Measurements from ENCODE around the gene SYT13. TPM values are rescaled to one million over a fixed set of nuclear protein-coding genes. Genes with fewer than 3 reads are reported as not detected.

The SYT13 gene
- polyA plus RNA-seq, 1 donor (not counting 4 experiments of a cell fraction or from before 2014, with no cell fraction given), result not detected

DNA sequence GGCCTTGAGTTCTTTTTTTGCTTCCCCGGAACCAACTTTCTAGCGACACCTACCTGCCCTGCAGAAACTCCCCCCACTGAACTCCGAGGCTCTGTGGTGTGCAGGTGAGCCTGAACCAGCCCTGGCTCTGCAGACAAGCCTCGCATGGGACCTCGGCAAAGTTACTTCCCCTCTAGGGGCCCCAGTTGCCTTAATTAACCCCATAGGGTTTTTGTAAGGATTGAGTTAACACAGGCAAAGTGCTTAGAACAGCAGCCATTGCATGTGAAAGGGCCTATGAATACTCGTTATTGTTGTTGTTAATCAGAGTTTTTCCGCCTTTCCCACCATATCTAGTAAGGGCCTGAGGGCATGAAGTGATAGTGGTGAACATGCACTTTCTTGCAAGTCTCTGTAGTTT, 12.6 kb upstream of the SYT13 start:
- Histone ChIP-seq H3K27ac (ENCODE audit: control insufficient read depth, insufficient read depth, low read length) (no peak overlapping the region), H3K9me1 (ENCODE audit: control insufficient read depth, extremely low read depth, insufficient read depth, low read length) (no peaks in the 10 kb centered on the region), H3K4me2 (ENCODE audit: control insufficient read depth, extremely low read depth, insufficient read depth, low read depth, low read length) (no peak overlapping the region), H3K36me3 (ENCODE audit: control insufficient read depth in 2 of 2, extremely low read depth in 1 of 2, insufficient read depth in 2 of 2, low read length in 2 of 2) (no peaks in the 10 kb centered on the region), H3K4me1 (ENCODE audit: control insufficient read depth, extremely low read depth, insufficient read depth, low read length) (no peaks in the 10 kb centered on the region), H3K4me3 (ENCODE audit: control insufficient read depth in 2 of 3, extremely low read depth in 1 of 3, insufficient read depth in 2 of 3, low read depth in 1 of 3, low read length in 3 of 3) (no peak overlapping the region), H3K79me2 (ENCODE audit: control insufficient read depth, insufficient read depth, low read length) (no peaks in the 10 kb centered on the region), H3K9ac (ENCODE audit: control insufficient read depth, extremely low read depth, insufficient read depth, low read length) (no peak overlapping the region), H3K9me3 (ENCODE audit: control insufficient read depth, low read depth, low read length) (no peaks in the 10 kb centered on the region), H4K20me1 (ENCODE audit: control insufficient read depth, extremely low read depth, insufficient read depth, low read length) (no peaks in the 10 kb centered on the region), H2AFZ (ENCODE audit: control insufficient read depth, low read length) (no peak overlapping the region), H3K27me3 (ENCODE audit: control insufficient read depth, extremely low read depth, insufficient read depth, low read length) (no peaks in the 10 kb centered on the region)
- no peak for FAIRE-seq
- dilution Hi-C loops (cut with MboI; ENCODE audit: extremely low pct_ligation_motif_present, low sequenced_read_pairs), result no loop called here
- no peak for TF ChIP-seq EZH2 (IDR thresholded peaks at IDR 0.05; ENCODE audit: low read length)
- TF ChIP-seq, protein P1, sequence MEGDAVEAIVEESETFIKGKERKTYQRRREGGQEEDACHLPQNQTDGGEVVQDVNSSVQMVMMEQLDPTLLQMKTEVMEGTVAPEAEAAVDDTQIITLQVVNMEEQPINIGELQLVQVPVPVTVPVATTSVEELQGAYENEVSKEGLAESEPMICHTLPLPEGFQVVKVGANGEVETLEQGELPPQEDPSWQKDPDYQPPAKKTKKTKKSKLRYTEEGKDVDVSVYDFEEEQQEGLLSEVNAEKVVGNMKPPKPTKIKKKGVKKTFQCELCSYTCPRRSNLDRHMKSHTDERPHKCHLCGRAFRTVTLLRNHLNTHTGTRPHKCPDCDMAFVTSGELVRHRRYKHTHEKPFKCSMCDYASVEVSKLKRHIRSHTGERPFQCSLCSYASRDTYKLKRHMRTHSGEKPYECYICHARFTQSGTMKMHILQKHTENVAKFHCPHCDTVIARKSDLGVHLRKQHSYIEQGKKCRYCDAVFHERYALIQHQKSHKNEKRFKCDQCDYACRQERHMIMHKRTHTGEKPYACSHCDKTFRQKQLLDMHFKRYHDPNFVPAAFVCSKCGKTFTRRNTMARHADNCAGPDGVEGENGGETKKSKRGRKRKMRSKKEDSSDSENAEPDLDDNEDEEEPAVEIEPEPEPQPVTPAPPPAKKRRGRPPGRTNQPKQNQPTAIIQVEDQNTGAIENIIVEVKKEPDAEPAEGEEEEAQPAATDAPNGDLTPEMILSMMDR (optimal IDR thresholded peaks at IDR 0.05 in 1 of 3, IDR thresholded peaks at IDR 0.05 in 1 of 3, conservative IDR thresholded peaks at IDR 0.05 in 1 of 3; ENCODE audit: extremely low read depth in 1 of 3, insufficient read depth in 2 of 3, low read length in 3 of 3), result no peak
- no peak for DNase-seq (ENCODE audit: low read depth, low spot score)

DNA sequence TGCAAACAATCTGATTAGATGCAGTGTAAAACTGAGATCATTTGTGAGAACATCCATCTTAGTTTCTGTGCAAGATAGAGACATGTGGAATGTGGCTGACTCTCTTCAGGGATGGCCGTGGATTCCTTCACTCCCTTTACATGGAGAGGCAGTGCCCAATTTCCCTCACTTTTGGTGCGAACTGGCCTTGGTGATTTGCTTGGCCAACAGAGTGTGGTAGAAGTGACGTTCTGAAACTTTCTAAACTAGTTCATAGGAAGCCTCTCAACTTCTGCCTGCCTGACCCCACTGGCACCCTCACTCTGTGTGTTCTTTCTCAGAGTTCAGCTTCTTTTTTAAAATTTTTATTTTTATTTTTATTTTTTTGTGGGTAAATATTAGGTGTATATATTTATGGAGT, 9.9 kb upstream of the SYT13 start:
- H2AFZ ChIP-seq (ENCODE audit: control insufficient read depth, low read length), result no peak overlapping the region
- TF ChIP-seq, protein P1 (optimal IDR thresholded peaks at IDR 0.05 in 1 of 3, IDR thresholded peaks at IDR 0.05 in 1 of 3, conservative IDR thresholded peaks at IDR 0.05 in 1 of 3; ENCODE audit: extremely low read depth in 1 of 3, insufficient read depth in 2 of 3, low read length in 3 of 3), result no peak
- TF ChIP-seq EZH2 (IDR thresholded peaks at IDR 0.05; ENCODE audit: low read length), result no peak
- H3K79me2 ChIP-seq (ENCODE audit: control insufficient read depth, insufficient read depth, low read length), result no peaks in the 10 kb centered on the region
- H4K20me1 ChIP-seq (ENCODE audit: control insufficient read depth, extremely low read depth, insufficient read depth, low read length), result no peaks in the 10 kb centered on the region
- no peak overlapping the region for H3K9ac ChIP-seq (ENCODE audit: control insufficient read depth, extremely low read depth, insufficient read depth, low read length)
- H3K4me3 ChIP-seq (ENCODE audit: control insufficient read depth in 2 of 3, extremely low read depth in 1 of 3, insufficient read depth in 2 of 3, low read depth in 1 of 3, low read length in 3 of 3), result no peak overlapping the region
- H3K27me3 ChIP-seq (ENCODE audit: control insufficient read depth, extremely low read depth, insufficient read depth, low read length), result no peaks in the 10 kb centered on the region
- H3K9me1 ChIP-seq (ENCODE audit: control insufficient read depth, extremely low read depth, insufficient read depth, low read length), result no peaks in the 10 kb centered on the region
- DNase-seq (ENCODE audit: low read depth, low spot score), result no peak
- FAIRE-seq, result no peak
- H3K4me2 ChIP-seq (ENCODE audit: control insufficient read depth, extremely low read depth, insufficient read depth, low read depth, low read length), result no peak overlapping the region
- no peaks in the 10 kb centered on the region for H3K9me3 ChIP-seq (ENCODE audit: control insufficient read depth, low read depth, low read length)
- dilution Hi-C loops (cut with MboI; ENCODE audit: extremely low pct_ligation_motif_present, low sequenced_read_pairs), result no loop called here
- H3K36me3 ChIP-seq (ENCODE audit: control insufficient read depth in 2 of 2, extremely low read depth in 1 of 2, insufficient read depth in 2 of 2, low read length in 2 of 2), result no peaks in the 10 kb centered on the region
- H3K4me1 ChIP-seq (ENCODE audit: control insufficient read depth, extremely low read depth, insufficient read depth, low read length), result no peaks in the 10 kb centered on the region
- no peak overlapping the region for H3K27ac ChIP-seq (ENCODE audit: control insufficient read depth, insufficient read depth, low read length)

All from keratinocyte (primary cell).